Activated T-helper 2 cell treated with anti-CD3 and anti-CD28 coated beads, Interferon-gamma antibody, Interleukin-2, Interleukin-4, amounts not matched to agents 10 μg/mL and 5 μg/mL and 100 μg/mL, durations not matched to agents 14 hours and 24 hours and 36 hours (primary cell): ENCODE results near the gene CHRD. TPM values are rescaled to one million over a fixed set of nuclear protein-coding genes. Genes with fewer than 3 reads are reported as not detected.

Experiments used
- DNase-seq: peaks from one replicate; pipeline ENCODE4 v3.0.0; 2021; ENCODE audit warnings: low spot score
- H3K27ac Mint-ChIP-seq: one replicate; pipeline ENCODE4 v1.8.0; 2021; ENCODE audit warnings: mixed read lengths
- H3K27me3 Mint-ChIP-seq: one replicate; pipeline ENCODE4 v1.8.0; 2021; ENCODE audit warnings: low read depth, mixed read lengths
- H3K36me3 Mint-ChIP-seq: one replicate; pipeline ENCODE4 v1.8.0; 2021; ENCODE audit warnings: low read depth, mixed read lengths
- H3K4me1 Mint-ChIP-seq: one replicate; pipeline ENCODE4 v1.8.0; 2021; ENCODE audit warnings: low read depth, mixed read lengths
- H3K4me3 Mint-ChIP-seq: one replicate; pipeline ENCODE4 v1.8.0; 2021; ENCODE audit warnings: low read depth, mild to moderate bottlenecking, moderate library complexity, mixed read lengths
- H3K9me3 Mint-ChIP-seq: one replicate; pipeline ENCODE4 v1.8.0; 2021; ENCODE audit warnings: mixed read lengths
- intact Hi-C: fragments of 100-400 bp; cut with micrococcal nuclease; formaldehyde crosslinking; loops from one replicate; pipeline ENCODE4 v1.15.1; 2023
- total RNA-seq: library from RNA; stranded (reverse); gene quantifications from 2 replicates; pipeline ENCODE4 v1.2.3, GENCODE V29; 2022

CHRD gene
- 0.07 TPM in 1 of 2 replicates, not detected in the other for total RNA-seq

- intact Hi-C loops, result no loop called here
- Mint-ChIP-seq H3K27me3 (peaks cover 63% of the 10 kb centered on the region), H3K27ac (no peak within 1 kb of the TSS), H3K4me3 (peak within 1 kb of the TSS; percentile 58), H3K36me3 (no peaks in the 10 kb centered on the region), H3K4me1 (peaks cover 6% of the 10 kb centered on the region), H3K9me3 (no peaks in the 10 kb centered on the region)
- DNase-seq, result no peak
These were observed at the start of gene CHRD for GRCh38 chr3:184379358-184380184. Gene CHRD (plus strand): TSS chr3:184380054. CDS start chr3:184380319, 265 bp downstream.

- H3K9me3 Mint-ChIP-seq, result no peaks in the 10 kb centered on the region
- DNase-seq, result no peak
- H3K27ac Mint-ChIP-seq, result peak overlapping the region; percentile 95
- peaks cover 49% of the 10 kb centered on the region for H3K4me1 Mint-ChIP-seq
- no peaks in the 10 kb centered on the region for H3K27me3 Mint-ChIP-seq
- no peak overlapping the region for H3K4me3 Mint-ChIP-seq
- peaks cover 74% of the 10 kb centered on the region for H3K36me3 Mint-ChIP-seq
- intact Hi-C loops, result no loop called here
These were observed 47.3 kb upstream of the CHRD start for GRCh38 chr3:184332370-184333090.

- Mint-ChIP-seq H3K9me3 (no peaks in the 10 kb centered on the region), H3K36me3 (peaks cover 69% of the 10 kb centered on the region), H3K27me3 (no peaks in the 10 kb centered on the region), H3K27ac (peak overlapping the region; percentile 95), H3K4me1 (peaks cover 54% of the 10 kb centered on the region), H3K4me3 (no peak overlapping the region)
- intact Hi-C loops, result no loop called here
- DNase-seq, result no peak
These were observed 46.7 kb upstream of the CHRD start for GRCh38 chr3:184333190-184333589.

- intact Hi-C loops, result loop anchor here (1.0 to 2.0 kb wide), 3 partner anchors 19 to 35 kb away; partner anchors contain the start of genes EIF4G1 and PSMD2
- H3K4me1 Mint-ChIP-seq, result peaks cover 53% of the 10 kb centered on the region
- H3K27ac Mint-ChIP-seq, result peak overlapping the region; percentile 95
- no peak for DNase-seq
- H3K4me3 Mint-ChIP-seq, result peak overlapping the region; percentile 17
- peaks cover 64% of the 10 kb centered on the region for H3K36me3 Mint-ChIP-seq
- H3K27me3 Mint-ChIP-seq, result no peaks in the 10 kb centered on the region
- no peaks in the 10 kb centered on the region for H3K9me3 Mint-ChIP-seq
These were observed 46.2 kb upstream of the CHRD start for GRCh38 chr3:184333700-184334099.

GRCh38 chr3:184334470-184335158 lies 45.2 kb upstream of the CHRD start:
- Mint-ChIP-seq H3K4me1 (peaks cover 50% of the 10 kb centered on the region), H3K9me3 (no peaks in the 10 kb centered on the region), H3K4me3 (peak overlapping the region; percentile 65), H3K27ac (peak overlapping the region; percentile 95), H3K27me3 (no peaks in the 10 kb centered on the region), H3K36me3 (peaks cover 55% of the 10 kb centered on the region)
- intact Hi-C loops, result loop anchor here (1.0 to 2.0 kb wide), 3 partner anchors 20 to 36 kb away; partner anchors contain the start of genes EIF4G1 and PSMD2
- peak; percentile 42 for DNase-seq

- Mint-ChIP-seq H3K27me3 (no peaks in the 10 kb centered on the region), H3K27ac (peak overlapping the region; percentile 86), H3K36me3 (peaks cover 50% of the 10 kb centered on the region), H3K4me1 (peaks cover 50% of the 10 kb centered on the region), H3K4me3 (peak overlapping the region; percentile 64), H3K9me3 (no peaks in the 10 kb centered on the region)
- DNase-seq, result no peak
- intact Hi-C loops, result loop anchor here (2.0 kb wide), 2 partner anchors 20 to 36 kb away; partner anchors contain the start of genes EIF4G1 and PSMD2
These were observed 44.6 kb upstream of the CHRD start for GRCh38 chr3:184335291-184335660.

- H3K4me3 Mint-ChIP-seq, result peak overlapping the region; percentile 88
- DNase-seq, result peak; percentile 81
- peak overlapping the region; percentile 87 for H3K27ac Mint-ChIP-seq
- intact Hi-C loops, result loop anchor here (2.0 kb wide), 2 partner anchors 21 to 37 kb away; partner anchors contain the start of genes EIF4G1 and PSMD2
- peaks cover 45% of the 10 kb centered on the region for H3K36me3 Mint-ChIP-seq
- peaks cover 54% of the 10 kb centered on the region for H3K4me1 Mint-ChIP-seq
- H3K9me3 Mint-ChIP-seq, result no peaks in the 10 kb centered on the region
- H3K27me3 Mint-ChIP-seq, result no peaks in the 10 kb centered on the region
These were observed 44.0 kb upstream of the CHRD start for GRCh38 chr3:184335661-184336546.

GRCh38 chr3:184336547-184337398 lies 43.1 kb upstream of the CHRD start:
- intact Hi-C loops, result no loop called here
- Mint-ChIP-seq H3K4me1 (peaks cover 54% of the 10 kb centered on the region), H3K27me3 (no peaks in the 10 kb centered on the region), H3K36me3 (peaks cover 36% of the 10 kb centered on the region), H3K4me3 (peak overlapping the region; percentile 88), H3K9me3 (no peaks in the 10 kb centered on the region), H3K27ac (peak overlapping the region; percentile 87)
- no peak for DNase-seq

- Mint-ChIP-seq H3K4me1 (peaks cover 51% of the 10 kb centered on the region), H3K9me3 (no peaks in the 10 kb centered on the region), H3K27ac (peak within 1 kb of the TSS; percentile 87), H3K27me3 (no peaks in the 10 kb centered on the region), H3K36me3 (peaks cover 30% of the 10 kb centered on the region), H3K4me3 (peak within 1 kb of the TSS; percentile 88)
- DNase-seq, result no peak
- intact Hi-C loops, result no loop called here
These were observed 42.5 kb upstream of the CHRD start, which contains the start of gene FAM131A for GRCh38 chr3:184337399-184337714. Gene FAM131A (plus strand): TSS chr3:184337600. CDS start chr3:184337631, 31 bp downstream.

- Mint-ChIP-seq H3K4me3 (peak overlapping the region; percentile 9), H3K27ac (peak overlapping the region; percentile 21), H3K4me1 (peaks cover 45% of the 10 kb centered on the region), H3K27me3 (no peaks in the 10 kb centered on the region), H3K36me3 (peaks cover 24% of the 10 kb centered on the region), H3K9me3 (no peaks in the 10 kb centered on the region)
- DNase-seq, result no peak
- intact Hi-C loops, result no loop called here
These were observed 41.9 kb upstream of the CHRD start for GRCh38 chr3:184337981-184338380.

GRCh38 chr3:184338511-184338945 lies 41.3 kb upstream of the CHRD start:
- Mint-ChIP-seq H3K4me3 (peak overlapping the region; percentile 9), H3K27me3 (no peaks in the 10 kb centered on the region), H3K36me3 (peaks cover 19% of the 10 kb centered on the region), H3K4me1 (peaks cover 39% of the 10 kb centered on the region), H3K27ac (no peak overlapping the region), H3K9me3 (no peaks in the 10 kb centered on the region)
- no peak for DNase-seq
- intact Hi-C loops, result no loop called here
